Stomach (tissue), 4 donors: ENCODE data around the gene PRKCZ.

Source experiments
- EP300 ChIP-seq: sonication (generic); formaldehyde crosslinking; IDR thresholded peaks from one replicate; pipeline ENCODE4 v1.6.1; 2017; ENCODE audit warnings: antibody characterized with exemption
- POLR2A ChIP-seq, 4 donors: fragments of 450-650 bp; IDR thresholded peaks; one replicate each; pipeline ENCODE4 v1.6.1; 2016; ENCODE audit warnings: antibody characterized with exemption in 4 of 4, control low read depth in 2 of 4, mild to moderate bottlenecking in 1 of 4, moderate library complexity in 1 of 4
- POLR2AphosphoS5 ChIP-seq, 3 donors: sonication (generic); formaldehyde crosslinking; IDR thresholded peaks; one replicate each; pipeline ENCODE4 v1.6.1; 2016; ENCODE audit warnings: antibody characterized with exemption in 3 of 3
- TF ChIP-seq, protein P1 (sequence below), 7 experiments: fragments of 450-650 bp in 4 of 7; fragments of 200-600 bp in 3 of 7; sonication (generic) in 3 of 7; IDR thresholded peaks; one replicate each; pipeline ENCODE4 v1.5.1; 2016 to 2019; ENCODE audit warnings: antibody characterized with exemption in 7 of 7, control low read depth in 2 of 7, mild to moderate bottlenecking in 1 of 7

GRCh38 chr1:2004856-2005255, 45.4 kb upstream of the PRKCZ start:
- TF ChIP-seq, protein P1, sequence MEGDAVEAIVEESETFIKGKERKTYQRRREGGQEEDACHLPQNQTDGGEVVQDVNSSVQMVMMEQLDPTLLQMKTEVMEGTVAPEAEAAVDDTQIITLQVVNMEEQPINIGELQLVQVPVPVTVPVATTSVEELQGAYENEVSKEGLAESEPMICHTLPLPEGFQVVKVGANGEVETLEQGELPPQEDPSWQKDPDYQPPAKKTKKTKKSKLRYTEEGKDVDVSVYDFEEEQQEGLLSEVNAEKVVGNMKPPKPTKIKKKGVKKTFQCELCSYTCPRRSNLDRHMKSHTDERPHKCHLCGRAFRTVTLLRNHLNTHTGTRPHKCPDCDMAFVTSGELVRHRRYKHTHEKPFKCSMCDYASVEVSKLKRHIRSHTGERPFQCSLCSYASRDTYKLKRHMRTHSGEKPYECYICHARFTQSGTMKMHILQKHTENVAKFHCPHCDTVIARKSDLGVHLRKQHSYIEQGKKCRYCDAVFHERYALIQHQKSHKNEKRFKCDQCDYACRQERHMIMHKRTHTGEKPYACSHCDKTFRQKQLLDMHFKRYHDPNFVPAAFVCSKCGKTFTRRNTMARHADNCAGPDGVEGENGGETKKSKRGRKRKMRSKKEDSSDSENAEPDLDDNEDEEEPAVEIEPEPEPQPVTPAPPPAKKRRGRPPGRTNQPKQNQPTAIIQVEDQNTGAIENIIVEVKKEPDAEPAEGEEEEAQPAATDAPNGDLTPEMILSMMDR (IDR thresholded peaks at IDR 0.05): no peak
- TF ChIP-seq POLR2A (IDR thresholded peaks at IDR 0.05) (no peak), POLR2AphosphoS5 (IDR thresholded peaks at IDR 0.05) (no peak), EP300 (no peak)
